HTERT RPE-1 (cell line): ENCODE data around the gene CPN2.

Source experiments
- in situ Hi-C: fragments of 300-500 bp; cut with MboI; formaldehyde crosslinking; loops from 4 replicates; pipeline ENCODE4 v1.14.3; 2020; ENCODE audit warnings: low sequenced_read_pairs

Gene CPN2

GRCh38 chr3:194382196-194382891 lies 31.2 kb upstream of the CPN2 start:
- in situ Hi-C loops, result no loop called here

- in situ Hi-C loops, result no loop called here
Observed at GRCh38 chr3:194381460-194381875, 30.3 kb upstream of the CPN2 start.

GRCh38 chr3:194380326-194380725 lies 29.2 kb upstream of the CPN2 start:
- in situ Hi-C loops, result no loop called here

GRCh38 chr3:194379651-194380050 lies 28.5 kb upstream of the CPN2 start:
- in situ Hi-C loops, result no loop called here

GRCh38 chr3:194379231-194379630 lies 28.1 kb upstream of the CPN2 start:
- in situ Hi-C loops, result no loop called here

GRCh38 chr3:194377708-194378107 lies 26.6 kb upstream of the CPN2 start:
- in situ Hi-C loops, result no loop called here

GRCh38 chr3:194376241-194376560 lies 25.1 kb upstream of the CPN2 start:
- in situ Hi-C loops, result no loop called here

- in situ Hi-C loops, result no loop called here
Observed at GRCh38 chr3:194375473-194376240, 24.5 kb upstream of the CPN2 start.

- in situ Hi-C loops, result no loop called here
Observed at GRCh38 chr3:194374935-194375334, 23.8 kb upstream of the CPN2 start.

GRCh38 chr3:194373899-194374298 lies 22.8 kb upstream of the CPN2 start:
- in situ Hi-C loops, result no loop called here

- in situ Hi-C loops, result no loop called here
Observed at GRCh38 chr3:194373028-194373427, 21.9 kb upstream of the CPN2 start.

GRCh38 chr3:194370753-194371152 lies 19.6 kb upstream of the CPN2 start:
- in situ Hi-C loops, result no loop called here

- in situ Hi-C loops, result no loop called here
Observed at GRCh38 chr3:194369522-194370279, 18.6 kb upstream of the CPN2 start, which contains the start of gene LRRC15. Gene LRRC15 (minus strand): TSS chr3:194369743. CDS start chr3:194361043, 8,700 bp downstream.

- in situ Hi-C loops, result no loop called here
Observed at GRCh38 chr3:194368918-194369317, 17.8 kb upstream of the CPN2 start.

GRCh38 chr3:194367992-194368841 lies 17.1 kb upstream of the CPN2 start:
- in situ Hi-C loops, result no loop called here

GRCh38 chr3:194365978-194366490 lies 14.9 kb upstream of the CPN2 start:
- in situ Hi-C loops, result no loop called here

GRCh38 chr3:194365526-194365925 lies 14.4 kb upstream of the CPN2 start:
- in situ Hi-C loops, result no loop called here

GRCh38 chr3:194364652-194365434 lies 13.7 kb upstream of the CPN2 start:
- in situ Hi-C loops, result no loop called here

- in situ Hi-C loops, result no loop called here
Observed at GRCh38 chr3:194364314-194364651, 13.2 kb upstream of the CPN2 start.

- in situ Hi-C loops, result no loop called here
Observed at GRCh38 chr3:194360568-194360967, 9.4 kb upstream of the CPN2 start.
